Esophagus muscularis mucosa (tissue), 4 donors: ENCODE data around the gene KRTAP4-3. TPM values are rescaled to one million over a fixed set of nuclear protein-coding genes. Genes with fewer than 3 reads are reported as not detected.

Experiments used
- DNase-seq: peaks from one replicate; pipeline ENCODE4 v3.0.0-alpha.2; 2017; ENCODE audit errors: extremely low spot score
- H3K27ac ChIP-seq, 4 donors: fragments of 200-600 bp; sonication (generic); replicated peaks in 1 of 4; 1 replicate in 3 of 4; 2 replicates in 1 of 4; pipeline ENCODE4 v1.5.1; 2016 to 2019; ENCODE audit warnings: mild to moderate bottlenecking in 1 of 4
- H3K27me3 ChIP-seq, 4 donors: fragments of 200-600 bp; sonication (generic); one replicate each; pipeline versions ENCODE4 v1.5.1 to v1.6.0; 2016 to 2019
- H3K36me3 ChIP-seq, 4 donors: fragments of 200-600 bp; sonication (generic); one replicate each; pipeline ENCODE4 v1.5.1; 2016 to 2019
- H3K4me1 ChIP-seq, 4 donors: fragments of 200-600 bp; sonication (generic); one replicate each; pipeline ENCODE4 v1.5.1; 2016 to 2019
- H3K4me3 ChIP-seq, 4 donors: fragments of 200-600 bp; sonication (generic); 1 replicate in 2 of 4; 2 replicates in 2 of 4; pipeline ENCODE4 v1.5.1; 2016 to 2019; ENCODE audit warnings: mild to moderate bottlenecking in 4 of 4, moderate library complexity in 1 of 4
- H3K9me3 ChIP-seq, 4 donors: fragments of 200-600 bp; sonication (generic); 1 replicate in 3 of 4; 2 replicates in 1 of 4; pipeline ENCODE4 v1.5.1; 2016 to 2019
- EP300 ChIP-seq: sonication (generic); formaldehyde crosslinking; IDR thresholded peaks from one replicate; pipeline ENCODE4 v1.6.1; 2017; ENCODE audit warnings: antibody characterized with exemption
- POLR2A ChIP-seq: fragments of 450-650 bp; IDR thresholded peaks from one replicate; pipeline ENCODE4 v1.6.1; 2017; ENCODE audit warnings: antibody characterized with exemption, moderate library complexity, mild to moderate bottlenecking, low read depth
- POLR2AphosphoS5 ChIP-seq, 2 donors: sonication (generic); formaldehyde crosslinking; IDR thresholded peaks; one replicate each; pipeline ENCODE4 v1.6.1; 2017; ENCODE audit warnings: antibody characterized with exemption in 2 of 2
- WGBS: methylation state at CpG from one replicate; pipeline ENCODE4 v1.1.5; 2018; 5-methylcytosine and 5-hydroxymethylcytosine counted together
- intact Hi-C: fragments of 100-400 bp; cut with DNase I; formaldehyde crosslinking; loops from one replicate; pipeline ENCODE4 v1.15.1; 2023
- total RNA-seq, 4 donors: library from RNA; depleted of rRNA; stranded (reverse); fragments of >200 nt; gene quantifications; one replicate each; pipeline versions ENCODE4 v1.1.0 to v1.2.1, GENCODE V29; 2016
- TF ChIP-seq, protein P1 (sequence below), 3 experiments: fragments of 200-600 bp in 2 of 3; fragments of 450-650 bp in 1 of 3; sonication (generic) in 2 of 3; IDR thresholded peaks; one replicate each; pipeline ENCODE4 v1.5.1; 2017 to 2019; ENCODE audit warnings: antibody characterized with exemption in 3 of 3, mild to moderate bottlenecking in 2 of 3, moderate library complexity in 1 of 3

Gene KRTAP4-3
- total RNA-seq, 4 donors from 2014 or later = not detected

- no peak overlapping the region for H3K4me3 ChIP-seq
- no peaks in the 10 kb centered on the region for H3K36me3 ChIP-seq
- H3K27me3 ChIP-seq = peaks cover 0 to 20% (median 0%) of the 10 kb centered on the region in 4 donors
- DNase-seq = no peak
- 54% methylated on average over 1 of the region's 1 CpG for WGBS
- H3K27ac ChIP-seq = no peak overlapping the region
- intact Hi-C loops = no loop called here
- H3K9me3 ChIP-seq = no peaks in the 10 kb centered on the region
- no peaks in the 10 kb centered on the region for H3K4me1 ChIP-seq
- TF ChIP-seq, protein P1, sequence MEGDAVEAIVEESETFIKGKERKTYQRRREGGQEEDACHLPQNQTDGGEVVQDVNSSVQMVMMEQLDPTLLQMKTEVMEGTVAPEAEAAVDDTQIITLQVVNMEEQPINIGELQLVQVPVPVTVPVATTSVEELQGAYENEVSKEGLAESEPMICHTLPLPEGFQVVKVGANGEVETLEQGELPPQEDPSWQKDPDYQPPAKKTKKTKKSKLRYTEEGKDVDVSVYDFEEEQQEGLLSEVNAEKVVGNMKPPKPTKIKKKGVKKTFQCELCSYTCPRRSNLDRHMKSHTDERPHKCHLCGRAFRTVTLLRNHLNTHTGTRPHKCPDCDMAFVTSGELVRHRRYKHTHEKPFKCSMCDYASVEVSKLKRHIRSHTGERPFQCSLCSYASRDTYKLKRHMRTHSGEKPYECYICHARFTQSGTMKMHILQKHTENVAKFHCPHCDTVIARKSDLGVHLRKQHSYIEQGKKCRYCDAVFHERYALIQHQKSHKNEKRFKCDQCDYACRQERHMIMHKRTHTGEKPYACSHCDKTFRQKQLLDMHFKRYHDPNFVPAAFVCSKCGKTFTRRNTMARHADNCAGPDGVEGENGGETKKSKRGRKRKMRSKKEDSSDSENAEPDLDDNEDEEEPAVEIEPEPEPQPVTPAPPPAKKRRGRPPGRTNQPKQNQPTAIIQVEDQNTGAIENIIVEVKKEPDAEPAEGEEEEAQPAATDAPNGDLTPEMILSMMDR (IDR thresholded peaks at IDR 0.05) = no peak
- TF ChIP-seq POLR2A = no peak
- TF ChIP-seq EP300 = no peak
- no peak for TF ChIP-seq POLR2AphosphoS5 (IDR thresholded peaks at IDR 0.05)
These were observed 17.0 kb upstream of the KRTAP4-3 start for GRCh38 chr17:41185001-41185400.

GRCh38 chr17:41184480-41184961 is 16.5 kb upstream of the KRTAP4-3 start, which contains the start of gene KRTAP4-1:
Gene KRTAP4-1, minus strand, starts transcription at chr17:41184911. Its CDS starts 57 bp downstream, at chr17:41184854.
- no peak for DNase-seq
- 57% methylated on average over 7 of the region's 9 CpGs for WGBS
- Histone ChIP-seq H3K27me3 (peaks cover 0 to 16% (median 0%) of the 10 kb centered on the region in 4 donors), H3K9me3 (no peaks in the 10 kb centered on the region), H3K27ac (no peak within 1 kb of the TSS), H3K36me3 (no peaks in the 10 kb centered on the region), H3K4me1 (no peaks in the 10 kb centered on the region), H3K4me3 (no peak within 1 kb of the TSS)
- TF ChIP-seq, protein P1 (IDR thresholded peaks at IDR 0.05) = no peak
- TF ChIP-seq POLR2AphosphoS5 (IDR thresholded peaks at IDR 0.05) = no peak
- no peak for TF ChIP-seq POLR2A
- no peak for TF ChIP-seq EP300
- intact Hi-C loops = no loop called here

GRCh38 chr17:41178843-41179616 is 11.0 kb upstream of the KRTAP4-3 start:
- Histone ChIP-seq H3K4me3 (no peak overlapping the region), H3K4me1 (no peaks in the 10 kb centered on the region), H3K27ac (no peak overlapping the region), H3K27me3 (peaks cover 0 to 6% (median 2%) of the 10 kb centered on the region in 4 donors), H3K9me3 (no peaks in the 10 kb centered on the region), H3K36me3 (no peaks in the 10 kb centered on the region)
- WGBS = 83% methylated on average over 1 of the region's 1 CpG
- intact Hi-C loops = no loop called here
- TF ChIP-seq, protein P1 (IDR thresholded peaks at IDR 0.05) = no peak
- no peak for TF ChIP-seq EP300
- no peak for DNase-seq

GRCh38 chr17:41178341-41178740 is 10.3 kb upstream of the KRTAP4-3 start:
- intact Hi-C loops = no loop called here
- Histone ChIP-seq H3K4me3 (no peak overlapping the region), H3K9me3 (no peaks in the 10 kb centered on the region), H3K4me1 (no peaks in the 10 kb centered on the region), H3K27ac (no peak overlapping the region), H3K36me3 (no peaks in the 10 kb centered on the region), H3K27me3 (peaks cover 0 to 6% (median 2%) of the 10 kb centered on the region in 4 donors)
- no peak for DNase-seq
- 93% methylated on average over 3 of the region's 3 CpGs for WGBS
- TF ChIP-seq POLR2AphosphoS5 (IDR thresholded peaks at IDR 0.05) (no peak), POLR2A (no peak), EP300 (no peak)
- TF ChIP-seq, protein P1 (IDR thresholded peaks at IDR 0.05) = no peak
